HG03460 (cell line): ENCODE results near the gene SELENBP1.

Experiments used
- ATAC-seq: cut with Tn5 transposase; IDR thresholded peaks from one replicate; pipeline ENCODE4 v1.9.1; 2021; ENCODE audit not compliant: unreplicated experiment

SELENBP1 gene

GRCh38 chr1:151346082-151346768 is 26.3 kb downstream of the SELENBP1 start:
- ATAC-seq = no peak

- ATAC-seq = no peak
Measured at GRCh38 chr1:151344291-151344690, 28.2 kb downstream of the SELENBP1 start.

GRCh38 chr1:151343587-151343986 is 28.9 kb downstream of the SELENBP1 start:
- ATAC-seq = no peak

- no peak for ATAC-seq
Measured at GRCh38 chr1:151342569-151342968, 29.9 kb downstream of the SELENBP1 start.

GRCh38 chr1:151342021-151342420 is 30.5 kb downstream of the SELENBP1 start:
- no peak for ATAC-seq

GRCh38 chr1:151340870-151341754 is 31.4 kb downstream of the SELENBP1 start:
- no peak for ATAC-seq

- no peak for ATAC-seq
Measured at GRCh38 chr1:151336556-151336955, 35.9 kb downstream of the SELENBP1 start.

GRCh38 chr1:151334822-151335221 is 37.7 kb downstream of the SELENBP1 start:
- ATAC-seq = no peak

GRCh38 chr1:151327903-151328674 is 44.4 kb downstream of the SELENBP1 start:
- ATAC-seq = peak; percentile 18

GRCh38 chr1:151327223-151327902 is 45.1 kb downstream of the SELENBP1 start, which contains the start of gene PI4KB:
Gene PI4KB, minus strand, starts transcription at chr1:151327416. Its CDS starts 10,935 bp downstream, at chr1:151316481.
- peak; percentile 81 for ATAC-seq

- peak; percentile 61 for ATAC-seq
Measured at GRCh38 chr1:151326619-151327222, 45.8 kb downstream of the SELENBP1 start.

- no peak for ATAC-seq
Measured at GRCh38 chr1:151325646-151326429, 46.7 kb downstream of the SELENBP1 start.

- ATAC-seq = no peak
Measured at GRCh38 chr1:151325231-151325630, 47.3 kb downstream of the SELENBP1 start.

GRCh38 chr1:151324390-151324930 is 48.0 kb downstream of the SELENBP1 start:
- ATAC-seq = no peak

- no peak for ATAC-seq
Measured at GRCh38 chr1:151318975-151319374, 53.5 kb downstream of the SELENBP1 start.

GRCh38 chr1:151315565-151316235 is 56.8 kb downstream of the SELENBP1 start:
- no peak for ATAC-seq
